SH-SY5Y (cell line): Measurements from ENCODE around the gene KANK3.

Experiments
- GATA2 ChIP-seq: IDR thresholded peaks from 2 replicates; pipeline ENCODE4 v1.6.1; 2011; ENCODE audit warnings: mild to moderate bottlenecking, low read depth, low read length
- GATA3 ChIP-seq: IDR thresholded peaks from 2 replicates; pipeline ENCODE4 v1.6.1; 2011; ENCODE audit warnings: low read depth, mild to moderate bottlenecking, low read length, moderate library complexity

KANK3 gene

GRCh38 chr19:8340341-8341096, 2.5 kb downstream of the KANK3 start:
- no peak for TF ChIP-seq GATA2
- TF ChIP-seq GATA3, result no peak

- TF ChIP-seq GATA3, result no peak
- no peak for TF ChIP-seq GATA2
These were observed 4.2 kb downstream of the KANK3 start for GRCh38 chr19:8338835-8339234.

- TF ChIP-seq GATA2 (no peak), GATA3 (no peak)
These were observed 5.3 kb downstream of the KANK3 start for GRCh38 chr19:8337728-8338127.

GRCh38 chr19:8336660-8337059, 6.4 kb downstream of the KANK3 start:
- TF ChIP-seq GATA2 (no peak), GATA3 (no peak)

- no peak for TF ChIP-seq GATA3
- TF ChIP-seq GATA2, result no peak
These were observed 6.9 kb downstream of the KANK3 start for GRCh38 chr19:8336072-8336569.

- TF ChIP-seq GATA3 (no peak), GATA2 (no peak)
These were observed 7.6 kb downstream of the KANK3 start for GRCh38 chr19:8335343-8336071.

- TF ChIP-seq GATA3, result no peak
- TF ChIP-seq GATA2, result no peak
These were observed 8.4 kb downstream of the KANK3 start for GRCh38 chr19:8334458-8335342.

- TF ChIP-seq GATA2 (no peak), GATA3 (no peak)
These were observed 9.2 kb downstream of the KANK3 start for GRCh38 chr19:8333767-8334457.

- TF ChIP-seq GATA2 (peak; percentile 10; the same call in 1 of the 2 replicates), GATA3 (no peak)
These were observed 9.9 kb downstream of the KANK3 start for GRCh38 chr19:8332976-8333766.

- TF ChIP-seq GATA3 (no peak), GATA2 (no peak)
These were observed 11.7 kb downstream of the KANK3 start for GRCh38 chr19:8331263-8331845.

GRCh38 chr19:8329996-8330395, 13.1 kb downstream of the KANK3 start:
- TF ChIP-seq GATA2 (no peak), GATA3 (no peak)

GRCh38 chr19:8325454-8325853, 17.6 kb downstream of the KANK3 start:
- TF ChIP-seq GATA3 (no peak), GATA2 (no peak)
